Body of pancreas (tissue), 4 donors: Measurements from ENCODE around the gene SLC25A31. TPM values are rescaled to one million over a fixed set of nuclear protein-coding genes. Genes with fewer than 3 reads are reported as not detected.

Source experiments
- ATAC-seq: fragments of 150-250 bp; one replicate; pipeline ENCODE4 v1.9.1; 2016
- DNase-seq, 4 donors: peaks; one replicate each; pipeline ENCODE4 v3.0.0-alpha.2; 2019
- H3K27ac ChIP-seq, 4 donors: fragments of 200-600 bp; sonication (generic); 1 replicate in 3 of 4; 2 replicates in 1 of 4; pipeline versions ENCODE4 v1.5.1 to v1.6.1; 2016 to 2019; ENCODE audit warnings: mild to moderate bottlenecking in 1 of 4, mixed read lengths in 1 of 4, moderate library complexity in 1 of 4
- H3K27me3 ChIP-seq, 2 donors: fragments of 200-600 bp; sonication (generic); one replicate each; pipeline ENCODE4 v1.6.0; 2016; ENCODE audit warnings: mild to moderate bottlenecking in 1 of 2
- H3K36me3 ChIP-seq, 2 donors: fragments of 200-600 bp; sonication (generic); replicated peaks in 1 of 2; 2 replicates each; pipeline ENCODE4 v1.5.1; 2016; ENCODE audit warnings: low read depth in 2 of 2; ENCODE audit not compliant: insufficient read depth in 1 of 2
- H3K4me1 ChIP-seq: fragments of 200-600 bp; sonication (generic); one replicate; pipeline ENCODE4 v1.6.0; 2016
- H3K4me3 ChIP-seq, 2 donors: fragments of 200-600 bp; sonication (generic); 1 replicate in 1 of 2; 2 replicates in 1 of 2; pipeline ENCODE4 v1.5.1; 2016 to 2019
- H3K9me3 ChIP-seq, 3 donors: fragments of 200-600 bp; sonication (generic); 1 replicate in 2 of 3; 2 replicates in 1 of 3; pipeline ENCODE4 v1.5.1; 2016
- CTCF ChIP-seq, 7 experiments: fragments of 450-650 bp in 4 of 7; fragments of 200-600 bp in 3 of 7; sonication (generic) in 3 of 7; IDR thresholded peaks; one replicate each; pipeline ENCODE4 v1.5.1; 2016 to 2019; ENCODE audit warnings: antibody characterized with exemption in 7 of 7
- POLR2A ChIP-seq, 3 donors: fragments of 450-650 bp; IDR thresholded peaks; one replicate each; pipeline ENCODE4 v1.6.1; 2016; ENCODE audit warnings: antibody characterized with exemption in 3 of 3, mild to moderate bottlenecking in 2 of 3
- WGBS, 2 donors: methylation state at CpG; one replicate each; pipeline ENCODE4 v1.1.5; 2017; 5-methylcytosine and 5-hydroxymethylcytosine counted together
- intact Hi-C: fragments of 100-400 bp; cut with DNase I; formaldehyde crosslinking; loops from one replicate; pipeline ENCODE4 v1.15.1; 2023
- total RNA-seq, 2 donors: library from RNA; depleted of rRNA; stranded (reverse); fragments of >200 nt; gene quantifications; one replicate each; pipeline ENCODE4 v1.1.0, GENCODE V29; 2016

The SLC25A31 gene
- total RNA-seq, 2 donors from 2014 or later, result not detected

GRCh38 chr4:127775843-127776242 is 45.6 kb downstream of the SLC25A31 start:
- Histone ChIP-seq H3K9me3 (no peaks in the 10 kb centered on the region), H3K27me3 (no peaks in the 10 kb centered on the region), H3K36me3 (no peaks in the 10 kb centered on the region), H3K4me3 (no peak overlapping the region), H3K4me1 (peaks cover 6% of the 10 kb centered on the region), H3K27ac (no peak overlapping the region)
- ATAC-seq (no peak), DNase-seq (no peak)
- 92 to 94% methylated on average over 4 of the region's 4 CpGs for WGBS, 2 donors
- TF ChIP-seq CTCF (IDR thresholded peaks at IDR 0.05) (no peak), POLR2A (IDR thresholded peaks at IDR 0.05) (no peak)
- intact Hi-C loops, result no loop called here

GRCh38 chr4:127776620-127777019 is 46.4 kb downstream of the SLC25A31 start:
- DNase-seq (no peak), ATAC-seq (no peak)
- no peak overlapping the region for H3K27ac ChIP-seq
- 91 to 94% methylated on average over 2 of the region's 2 CpGs for WGBS, 2 donors
- peaks cover 9% of the 10 kb centered on the region for H3K4me1 ChIP-seq
- H3K9me3 ChIP-seq, result no peaks in the 10 kb centered on the region
- H3K36me3 ChIP-seq, result no peaks in the 10 kb centered on the region
- intact Hi-C loops, result no loop called here
- H3K4me3 ChIP-seq, result no peak overlapping the region
- no peak for TF ChIP-seq CTCF (IDR thresholded peaks at IDR 0.05)
- TF ChIP-seq POLR2A (IDR thresholded peaks at IDR 0.05), result no peak
- no peaks in the 10 kb centered on the region for H3K27me3 ChIP-seq

GRCh38 chr4:127777487-127777886 is 47.3 kb downstream of the SLC25A31 start:
- Histone ChIP-seq H3K36me3 (no peaks in the 10 kb centered on the region), H3K4me3 (no peak overlapping the region), H3K27me3 (no peaks in the 10 kb centered on the region), H3K4me1 (peaks cover 10% of the 10 kb centered on the region), H3K9me3 (no peaks in the 10 kb centered on the region), H3K27ac (no peak overlapping the region)
- 76 to 77% methylated on average over 3 of the region's 3 CpGs for WGBS, 2 donors
- intact Hi-C loops, result no loop called here
- DNase-seq (no peak), ATAC-seq (no peak)
- TF ChIP-seq CTCF (IDR thresholded peaks at IDR 0.05) (no peak), POLR2A (IDR thresholded peaks at IDR 0.05) (no peak)

- no peak for ATAC-seq
- WGBS, 2 donors, result 3 to 9% methylated on average over 2 of the region's 2 CpGs
- Histone ChIP-seq H3K27me3 (no peaks in the 10 kb centered on the region), H3K36me3 (no peaks in the 10 kb centered on the region), H3K4me3 (no peak overlapping the region), H3K9me3 (no peaks in the 10 kb centered on the region), H3K4me1 (peaks cover 10% of the 10 kb centered on the region), H3K27ac (no peak overlapping the region)
- TF ChIP-seq POLR2A (IDR thresholded peaks at IDR 0.05), result no peak
- no peak for TF ChIP-seq CTCF (IDR thresholded peaks at IDR 0.05)
- no peak for DNase-seq
- intact Hi-C loops, result no loop called here
Measured at GRCh38 chr4:127778102-127778501, 47.9 kb downstream of the SLC25A31 start.

- ATAC-seq, result no peak
- Histone ChIP-seq H3K9me3 (no peaks in the 10 kb centered on the region), H3K4me3 (no peak overlapping the region), H3K36me3 (no peaks in the 10 kb centered on the region), H3K27ac (no peak overlapping the region), H3K27me3 (no peaks in the 10 kb centered on the region), H3K4me1 (peaks cover 15% of the 10 kb centered on the region)
- DNase-seq, result no peak
- intact Hi-C loops, result no loop called here
- TF ChIP-seq CTCF (IDR thresholded peaks at IDR 0.05) (no peak), POLR2A (IDR thresholded peaks at IDR 0.05) (no peak)
- 97% methylated on average over 12 of the region's 12 CpGs for WGBS, 2 donors
Measured at GRCh38 chr4:127780598-127780997, 50.4 kb downstream of the SLC25A31 start.
